ENCODE data around the gene WDR7.

GRCh38 chr18:56691530-56691929, 40.4 kb downstream of the WDR7 start:
- no peak for TF ChIP-seq CTCF (IDR thresholded peaks at IDR 0.05)
- no peak for TF ChIP-seq POLR2AphosphoS5 (IDR thresholded peaks at IDR 0.05)
